CD4-positive, alpha-beta T cell treated with Interleukin-17A for 1 hour (primary cell): ENCODE data around the gene TRABD2B.

Experiments used
- DNase-seq: peaks from one replicate; pipeline ENCODE4 v3.0.0-alpha.2; 2020

Gene TRABD2B

GRCh38 chr1:47903723-47904122, 93.5 kb downstream of the TRABD2B start:
- DNase-seq, result no peak

DNA sequence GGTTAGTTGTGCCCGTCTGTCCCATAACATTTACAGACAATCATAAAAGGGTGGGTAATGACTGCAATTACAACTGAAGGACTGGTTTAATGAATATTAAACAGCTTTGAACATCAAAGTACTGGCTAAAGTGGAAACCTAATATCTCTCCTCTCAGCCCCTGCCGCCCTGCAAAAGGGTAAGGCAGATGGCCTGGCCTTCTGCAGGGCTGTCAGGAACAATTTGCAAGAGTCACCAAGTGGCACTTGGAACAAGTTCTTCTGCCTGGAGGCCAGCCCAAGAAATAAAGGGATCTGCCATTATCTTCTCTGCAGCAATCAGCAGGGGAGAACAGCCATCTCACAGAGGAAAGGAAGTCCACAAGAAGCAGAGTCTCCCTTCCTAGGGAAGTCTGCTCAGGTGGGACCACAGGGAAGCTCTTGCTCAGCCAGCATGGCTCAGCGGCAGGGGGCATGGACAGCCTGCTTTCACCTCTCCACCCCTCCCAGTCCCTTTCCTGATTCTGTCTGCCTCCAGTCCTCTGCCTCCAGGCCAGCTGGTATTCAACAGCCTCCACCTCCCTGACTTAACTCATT, 96.1 kb downstream of the TRABD2B start:
- no peak for DNase-seq

GRCh38 chr1:47898133-47898845, 98.9 kb downstream of the TRABD2B start:
- no peak for DNase-seq

DNA sequence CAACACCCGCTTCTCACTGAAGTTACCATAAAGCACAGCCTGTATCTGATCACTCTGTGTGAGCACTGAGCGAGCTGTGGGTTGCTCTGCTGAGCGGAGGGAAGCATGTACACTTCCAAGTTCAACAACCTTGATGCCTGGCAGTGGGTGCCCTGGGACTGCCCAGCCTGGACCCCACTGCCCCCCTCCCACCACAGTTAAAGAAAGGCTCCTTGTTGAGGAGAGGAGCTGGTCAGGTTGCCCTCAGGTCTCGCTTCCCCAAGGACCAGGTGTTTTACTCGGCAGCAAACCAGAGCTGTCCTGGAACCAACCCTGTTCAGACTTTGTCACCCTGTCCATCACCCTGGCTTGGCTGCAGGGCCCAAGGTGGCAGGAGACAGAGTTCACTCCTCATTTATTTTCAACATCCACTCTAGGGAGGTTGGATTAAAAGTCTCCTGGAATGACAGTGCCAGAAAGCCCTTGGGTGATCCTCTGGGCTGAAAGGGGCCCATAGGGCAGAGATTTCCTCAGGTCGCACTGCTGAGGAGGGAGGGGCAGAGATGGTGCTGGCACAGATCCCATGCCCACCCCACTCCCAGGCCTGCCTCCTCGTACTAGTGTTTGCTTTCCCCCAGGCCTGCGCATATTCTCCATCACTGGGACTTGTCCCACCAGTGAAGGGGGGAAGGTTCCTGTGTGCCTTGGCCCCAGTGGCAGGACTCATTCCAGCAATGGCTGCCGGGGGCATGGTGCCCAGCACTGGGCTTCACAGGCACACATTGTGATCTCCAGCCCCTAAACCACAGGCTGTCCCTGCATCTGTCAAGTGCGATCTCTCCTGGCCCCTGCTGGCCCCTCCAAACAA, 101.7 kb downstream of the TRABD2B start:
- DNase-seq, result no peak

GRCh38 chr1:47894410-47895278, 102.5 kb downstream of the TRABD2B start:
- DNase-seq, result no peak

GRCh38 chr1:47893412-47893811, 103.8 kb downstream of the TRABD2B start:
- no peak for DNase-seq

DNA sequence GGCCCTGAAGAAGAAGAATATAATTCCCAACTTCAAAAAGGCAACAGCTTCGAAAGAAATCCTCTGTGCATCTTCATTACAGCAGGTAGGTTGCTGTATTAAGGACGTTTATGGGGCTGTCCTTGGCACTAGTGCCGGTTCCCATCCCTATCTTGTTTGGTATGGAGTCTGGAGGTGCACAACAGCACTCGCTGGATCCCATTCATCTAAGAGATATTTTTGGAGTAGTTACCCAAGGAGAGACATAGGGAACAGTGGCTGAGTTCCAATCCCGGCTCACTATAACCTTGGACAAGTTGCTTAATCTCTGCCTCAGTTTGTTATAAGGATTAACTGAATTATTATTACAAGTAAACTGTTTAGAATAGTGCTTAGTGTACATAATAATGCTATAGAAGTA, 106.4 kb downstream of the TRABD2B start:
- DNase-seq, result no peak

- DNase-seq, result no peak
Measured at GRCh38 chr1:47888294-47888629, 108.9 kb downstream of the TRABD2B start.

GRCh38 chr1:47887475-47888293, 109.5 kb downstream of the TRABD2B start:
- no peak for DNase-seq

GRCh38 chr1:47887060-47887459, 110.1 kb downstream of the TRABD2B start:
- no peak for DNase-seq

- DNase-seq, result no peak
Measured at GRCh38 chr1:47886141-47886540, 111.0 kb downstream of the TRABD2B start.

DNA sequence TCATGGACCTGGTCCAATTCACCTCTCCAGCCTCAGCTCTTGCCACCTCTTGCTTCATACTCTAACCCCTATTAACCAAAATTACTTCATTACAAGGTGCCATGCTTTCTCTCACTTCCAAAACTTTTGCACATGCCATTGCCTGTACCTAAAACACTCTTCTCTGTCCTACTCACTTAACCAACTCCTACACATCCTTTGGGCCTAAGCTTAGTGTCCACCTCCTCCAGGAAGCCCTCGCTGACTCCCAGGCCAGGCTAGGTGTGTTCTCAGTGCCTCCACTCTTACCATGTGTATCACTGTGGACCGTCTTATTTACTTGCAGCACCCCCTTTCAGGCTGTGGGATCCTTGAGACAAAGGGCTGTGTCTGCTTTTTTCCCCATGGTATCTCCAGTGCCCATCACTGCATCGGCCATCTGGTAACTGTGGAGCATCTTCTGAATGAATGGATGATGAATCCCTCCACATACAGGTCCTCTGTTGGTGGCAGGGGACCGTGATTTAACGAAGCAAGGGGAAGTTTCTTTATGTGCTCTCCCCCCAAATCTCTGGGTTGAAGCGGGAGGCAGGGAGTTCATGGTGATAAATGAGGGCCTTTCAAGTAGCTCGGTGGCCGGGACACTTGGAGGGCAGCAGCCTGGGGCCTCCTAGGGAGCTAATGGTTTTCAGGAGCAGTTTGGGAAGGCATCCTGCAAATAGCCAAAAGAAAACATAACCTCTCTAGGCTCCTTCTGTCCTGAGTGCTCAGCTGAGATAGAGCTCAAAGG, 111.9 kb downstream of the TRABD2B start:
- DNase-seq, result no peak

GRCh38 chr1:47883963-47884362, 113.2 kb downstream of the TRABD2B start:
- no peak for DNase-seq

DNA sequence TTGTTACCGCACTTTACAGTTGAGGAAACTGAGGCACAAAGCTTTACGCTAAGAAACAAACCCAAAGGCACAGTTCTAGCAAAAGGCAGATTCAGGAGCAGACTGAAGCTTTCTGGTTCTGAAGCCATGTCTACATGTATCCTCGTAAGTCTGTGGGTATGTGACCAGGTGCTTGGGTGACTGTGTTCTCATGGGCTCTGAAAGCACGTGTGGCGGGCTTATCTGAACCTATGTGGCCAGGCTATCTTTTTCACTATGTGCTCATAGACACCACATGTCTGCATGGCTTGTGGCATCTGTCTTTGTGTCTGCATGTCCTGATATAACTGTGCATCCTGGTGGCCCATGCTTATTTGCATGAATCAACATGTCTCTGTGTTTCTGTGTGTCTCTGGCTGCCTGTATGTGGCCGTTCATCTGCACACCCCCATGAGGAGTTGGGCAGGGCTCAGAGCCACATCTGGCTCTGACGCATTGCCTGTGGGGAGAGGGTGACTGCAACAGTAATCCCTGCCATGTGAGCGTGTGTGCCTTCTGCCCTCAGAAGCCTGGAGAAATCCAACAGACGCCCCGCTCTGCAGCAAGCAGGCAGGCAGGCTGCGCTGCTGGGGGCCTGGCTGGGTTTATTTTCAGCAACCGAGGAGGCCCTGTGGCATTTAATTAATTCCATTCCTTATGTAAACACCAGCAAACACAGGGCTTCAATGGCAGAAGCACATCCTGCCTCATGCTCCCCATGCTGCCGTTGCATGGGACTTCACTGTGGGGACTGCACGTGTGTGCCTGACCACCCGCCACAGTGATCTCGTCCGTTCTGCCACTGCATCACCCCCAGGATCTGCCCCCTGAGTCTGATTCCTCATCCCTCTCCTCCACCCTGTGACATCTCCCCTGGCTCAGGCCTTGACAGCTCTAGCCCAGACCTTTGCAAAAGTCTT, 115.4 kb downstream of the TRABD2B start:
- no peak for DNase-seq

- DNase-seq, result no peak
Measured at GRCh38 chr1:47876587-47876963, 120.6 kb downstream of the TRABD2B start.

DNA sequence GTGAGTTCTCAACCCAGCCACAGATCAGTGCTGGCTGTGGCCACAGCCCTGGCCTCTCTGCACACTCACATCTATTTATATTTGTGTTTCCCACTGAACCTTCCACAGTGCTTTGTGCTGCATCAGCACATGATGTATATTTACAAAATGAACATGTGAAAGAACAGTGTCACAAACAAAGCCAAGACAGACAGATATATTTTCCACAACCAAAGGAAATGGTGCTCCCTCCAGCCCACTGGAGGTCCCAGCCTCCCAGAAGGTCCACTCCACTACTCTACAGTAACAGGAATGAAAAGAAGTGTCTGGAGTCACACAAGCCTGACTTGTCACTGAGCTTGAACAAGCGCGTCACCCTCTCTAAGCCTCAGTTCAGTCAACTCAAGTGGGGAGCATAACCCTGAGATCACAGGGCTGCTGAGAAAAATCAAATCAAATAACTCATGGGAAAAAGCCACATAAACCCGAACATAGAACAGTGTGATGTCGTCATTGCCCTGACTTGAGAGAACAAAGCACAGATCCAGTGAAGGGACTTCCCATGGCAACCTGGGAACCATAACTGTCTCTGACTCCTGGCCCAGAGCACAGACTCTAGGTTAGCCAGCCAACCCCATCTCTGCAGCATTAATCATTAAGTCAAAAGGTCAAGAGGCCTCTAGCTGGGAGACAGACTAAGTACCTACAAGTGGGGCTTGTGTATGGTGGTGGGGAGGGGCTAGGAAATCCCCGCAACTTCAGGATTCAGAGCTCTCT, 121.2 kb downstream of the TRABD2B start:
- no peak for DNase-seq

GRCh38 chr1:47875036-47875435, 122.1 kb downstream of the TRABD2B start:
- DNase-seq, result no peak

DNA sequence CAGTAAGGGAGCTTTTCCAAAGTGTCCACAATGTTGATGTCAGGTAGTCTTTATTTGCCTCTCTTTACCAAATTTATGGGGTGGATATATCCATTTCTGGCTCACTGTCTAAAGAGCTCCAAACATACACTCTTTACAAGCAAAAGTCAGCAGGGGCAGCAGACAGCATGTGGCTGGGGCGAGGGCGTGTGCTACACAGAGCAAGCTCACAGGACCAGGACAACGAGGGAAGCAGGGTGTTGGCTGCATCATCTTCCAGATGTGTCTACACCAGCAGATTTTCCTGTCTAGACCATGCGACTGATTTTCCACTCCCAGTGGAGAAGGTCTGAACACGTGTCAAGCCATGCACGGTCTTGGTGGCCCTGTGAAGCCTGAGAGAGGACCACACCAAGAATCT, 123.8 kb downstream of the TRABD2B start:
- DNase-seq, result no peak

- DNase-seq, result no peak
Measured at GRCh38 chr1:47872886-47873285, 124.3 kb downstream of the TRABD2B start.
